Neuronal stem cell (in vitro differentiated cells): ENCODE data around the gene STEAP4.
"Not testable (repeated sequence)": the region's sequence is repeated elsewhere in the genome, so short reads cannot be mapped to it uniquely, and the experiment has no call there.

ENCODE experiments used
- DNase-seq: peaks from one replicate; pipeline ENCODE4 v3.0.0-alpha.2; 2013; ENCODE audit warnings: low spot score
- H2AFZ ChIP-seq: one replicate; pipeline ENCODE4 v1.6.1; 2013; ENCODE audit warnings: mild to moderate bottlenecking, low read length, inconsistent platforms
- H2AK5ac ChIP-seq: 2 replicates; pipeline ENCODE4 v1.6.1; 2013; ENCODE audit warnings: low read depth, mild to moderate bottlenecking, inconsistent platforms, low read length, moderate library complexity, mixed read lengths
- H2BK120ac ChIP-seq: 2 replicates; pipeline ENCODE4 v1.6.1; 2013; ENCODE audit warnings: low read depth, mild to moderate bottlenecking, inconsistent platforms, low read length, moderate library complexity, mixed read lengths
- H2BK12ac ChIP-seq: one replicate; pipeline ENCODE4 v1.6.1; 2013; ENCODE audit warnings: low read length, inconsistent platforms
- H2BK15ac ChIP-seq: 2 replicates; pipeline ENCODE4 v1.6.1; 2013; ENCODE audit warnings: mild to moderate bottlenecking, low read length, inconsistent platforms, mixed read lengths
- H2BK5ac ChIP-seq: one replicate; pipeline ENCODE4 v1.6.1; 2013; ENCODE audit warnings: inconsistent platforms, mild to moderate bottlenecking, low read length, moderate library complexity
- H3K14ac ChIP-seq: one replicate; pipeline ENCODE4 v1.6.1; 2013; ENCODE audit warnings: low read length, inconsistent platforms
- H3K18ac ChIP-seq: 2 replicates; pipeline ENCODE4 v1.6.1; 2013; ENCODE audit warnings: low read length, inconsistent platforms
- H3K23ac ChIP-seq: 2 replicates; pipeline ENCODE4 v1.6.1; 2013; ENCODE audit warnings: low read depth, mild to moderate bottlenecking, mixed read lengths, low read length, inconsistent platforms; ENCODE audit not compliant: poor library complexity
- H3K27ac ChIP-seq: replicated peaks from 3 replicates; pipeline ENCODE4 v1.5.1; 2013; ENCODE audit warnings: low read length, inconsistent platforms
- H3K27me3 ChIP-seq, 3 experiments: 2 replicates each; pipeline ENCODE4 v1.6.1; 2013; ENCODE audit warnings: low read length in 3 of 3, mild to moderate bottlenecking in 2 of 3, inconsistent platforms in 1 of 3, low read depth in 1 of 3, mixed read lengths in 1 of 3, moderate library complexity in 1 of 3; ENCODE audit not compliant: control insufficient read depth in 3 of 3, insufficient read depth in 3 of 3
- H3K36me3 ChIP-seq, 2 donors: replicated peaks in 1 of 2; 2 replicates each; pipeline ENCODE4 v1.6.1; 2013; ENCODE audit warnings: low read length in 2 of 2; ENCODE audit not compliant: control insufficient read depth in 2 of 2, insufficient read depth in 2 of 2
- H3K4ac ChIP-seq: 2 replicates; pipeline ENCODE4 v1.6.1; 2013; ENCODE audit warnings: inconsistent platforms, mild to moderate bottlenecking, low read length, moderate library complexity
- H3K4me1 ChIP-seq, 2 donors: 1 replicate in 1 of 2; 2 replicates in 1 of 2; pipeline ENCODE4 v1.6.1; 2013; ENCODE audit warnings: low read length in 2 of 2, low read depth in 1 of 2; ENCODE audit not compliant: control insufficient read depth in 2 of 2, insufficient read depth in 1 of 2
- H3K4me2 ChIP-seq: one replicate; pipeline ENCODE4 v1.6.1; 2013; ENCODE audit warnings: mild to moderate bottlenecking, low read length, inconsistent platforms; ENCODE audit not compliant: insufficient read depth, poor library complexity, severe bottlenecking
- H3K4me3 ChIP-seq, 2 donors: 2 replicates each; pipeline ENCODE4 v1.5.1; 2013; ENCODE audit warnings: low read length in 2 of 2, mild to moderate bottlenecking in 2 of 2, inconsistent platforms in 1 of 2, moderate library complexity in 1 of 2
- H3K79me1 ChIP-seq: one replicate; pipeline ENCODE4 v1.6.1; 2013; ENCODE audit warnings: low read depth, mild to moderate bottlenecking, inconsistent platforms, low read length, moderate library complexity
- H3K9ac ChIP-seq: one replicate; pipeline ENCODE4 v1.6.1; 2013; ENCODE audit warnings: mild to moderate bottlenecking, low read depth, low read length, inconsistent platforms; ENCODE audit not compliant: poor library complexity
- H3K9me3 ChIP-seq, 2 donors: replicated peaks in 1 of 2; 2 replicates each; pipeline versions ENCODE3 to v1.6.1; 2013; ENCODE audit warnings: low read length in 2 of 2, mild to moderate bottlenecking in 2 of 2, inconsistent platforms in 1 of 2, low read depth in 1 of 2, mixed read lengths in 1 of 2, moderate library complexity in 1 of 2; ENCODE audit not compliant: control insufficient read depth in 2 of 2, insufficient read depth in 1 of 2
- H4K8ac ChIP-seq: one replicate; pipeline ENCODE4 v1.6.1; 2013; ENCODE audit warnings: low read depth, mild to moderate bottlenecking, inconsistent platforms, low read length, moderate library complexity
- H4K91ac ChIP-seq: one replicate; pipeline ENCODE4 v1.6.1; 2013; ENCODE audit warnings: low read length, low read depth, mild to moderate bottlenecking, inconsistent platforms; ENCODE audit not compliant: poor library complexity
- WGBS, 2 donors: extraction: QIAGEN DNeasy Blood & Tissue Kit; methylation state at CpG; one replicate each; pipeline ENCODE4 v1.1.7; 2013; ENCODE audit warnings: missing lambda C conversion rate in 2 of 2, mixed read lengths in 1 of 2; ENCODE audit not compliant: insufficient read length in 2 of 2, insufficient replicate concordance in 1 of 2; ENCODE audit errors: extremely low coverage in 2 of 2; 5-methylcytosine and 5-hydroxymethylcytosine counted together

STEAP4 gene

DNA sequence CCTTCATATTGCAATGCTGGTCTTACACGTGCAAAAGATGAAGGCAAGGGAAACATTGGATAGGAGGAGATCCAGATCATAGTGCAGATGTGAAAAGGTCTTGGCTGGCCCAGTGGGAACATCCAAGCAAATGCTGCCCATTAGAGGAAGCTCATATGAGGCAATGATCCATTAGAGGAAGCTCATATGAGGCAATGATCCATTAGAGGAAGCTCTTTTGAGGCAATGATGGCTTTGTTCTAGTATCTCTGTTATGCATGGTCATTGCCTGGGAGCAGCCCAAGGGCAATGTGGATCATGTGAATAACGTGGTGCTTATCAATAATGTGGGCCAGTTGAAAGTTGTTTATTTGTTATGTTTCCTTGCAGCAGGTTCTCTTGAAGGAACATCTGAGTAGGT is 37.8 kb downstream of the STEAP4 start:
- DNase-seq = no peak
- H4K91ac ChIP-seq = no peak overlapping the region
- no peaks in the 10 kb centered on the region for H3K9me3 ChIP-seq
- no CpG with 5 or more reads among the region's 2 CpGs for WGBS, 2 donors
- no peak overlapping the region for H3K14ac ChIP-seq
- no peak overlapping the region for H2BK120ac ChIP-seq
- H3K4me3 ChIP-seq = peak overlapping the region in 1 of 2 donors; percentile 25
- H2BK5ac ChIP-seq = no peak overlapping the region
- no peak overlapping the region for H4K8ac ChIP-seq
- H2AK5ac ChIP-seq = no peak overlapping the region
- no peak overlapping the region for H3K4me2 ChIP-seq
- no peak overlapping the region for H2BK12ac ChIP-seq
- H3K27ac ChIP-seq = no peak overlapping the region
- H3K4ac ChIP-seq = no peak overlapping the region
- no peaks in the 10 kb centered on the region for H3K27me3 ChIP-seq
- no peak overlapping the region for H3K9ac ChIP-seq
- no peak overlapping the region for H3K23ac ChIP-seq
- H2BK15ac ChIP-seq = no peak overlapping the region
- no peaks in the 10 kb centered on the region for H3K4me1 ChIP-seq
- no peaks in the 10 kb centered on the region for H3K36me3 ChIP-seq
- H2AFZ ChIP-seq = no peak overlapping the region
- no peak overlapping the region for H3K18ac ChIP-seq
- no peaks in the 10 kb centered on the region for H3K79me1 ChIP-seq

DNA sequence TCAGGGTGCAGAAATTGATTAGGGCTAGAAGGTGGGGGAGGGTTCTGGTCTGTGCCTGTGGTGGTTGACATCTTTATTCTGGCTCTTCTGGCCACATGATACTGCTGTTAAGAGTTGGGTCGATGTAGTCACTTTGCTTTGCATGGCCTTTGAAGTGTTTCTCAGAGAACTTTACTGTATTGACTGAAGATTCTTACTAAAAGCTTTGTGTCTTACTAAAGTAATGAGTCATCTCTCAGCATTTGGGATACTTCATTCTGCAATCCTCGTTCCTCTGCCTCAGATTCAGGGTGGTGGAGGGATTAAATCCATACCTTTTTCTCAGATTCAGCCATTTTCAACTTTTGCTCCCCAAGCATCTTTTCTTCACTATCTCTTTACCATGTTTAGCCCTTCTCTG is 38.6 kb downstream of the STEAP4 start:
- H3K14ac ChIP-seq = no peak overlapping the region
- no peaks in the 10 kb centered on the region for H3K27me3 ChIP-seq
- no peak overlapping the region for H3K4me2 ChIP-seq
- no peaks in the 10 kb centered on the region for H3K9me3 ChIP-seq
- no peak overlapping the region for H2BK15ac ChIP-seq
- no peak overlapping the region for H2BK5ac ChIP-seq
- no peak overlapping the region for H3K4me3 ChIP-seq
- no peak overlapping the region for H3K4ac ChIP-seq
- H2BK120ac ChIP-seq = no peak overlapping the region
- H3K4me1 ChIP-seq = no peaks in the 10 kb centered on the region
- no peak overlapping the region for H4K8ac ChIP-seq
- no peak for DNase-seq
- H3K18ac ChIP-seq = no peak overlapping the region
- no peak overlapping the region for H3K9ac ChIP-seq
- H3K36me3 ChIP-seq = no peaks in the 10 kb centered on the region
- no peak overlapping the region for H2AFZ ChIP-seq
- no peak overlapping the region for H4K91ac ChIP-seq
- H2AK5ac ChIP-seq = no peak overlapping the region
- H3K27ac ChIP-seq = no peak overlapping the region
- no peak overlapping the region for H3K23ac ChIP-seq
- no CpG with 5 or more reads among the region's 2 CpGs for WGBS, 2 donors
- no peaks in the 10 kb centered on the region for H3K79me1 ChIP-seq
- H2BK12ac ChIP-seq = no peak overlapping the region

DNA sequence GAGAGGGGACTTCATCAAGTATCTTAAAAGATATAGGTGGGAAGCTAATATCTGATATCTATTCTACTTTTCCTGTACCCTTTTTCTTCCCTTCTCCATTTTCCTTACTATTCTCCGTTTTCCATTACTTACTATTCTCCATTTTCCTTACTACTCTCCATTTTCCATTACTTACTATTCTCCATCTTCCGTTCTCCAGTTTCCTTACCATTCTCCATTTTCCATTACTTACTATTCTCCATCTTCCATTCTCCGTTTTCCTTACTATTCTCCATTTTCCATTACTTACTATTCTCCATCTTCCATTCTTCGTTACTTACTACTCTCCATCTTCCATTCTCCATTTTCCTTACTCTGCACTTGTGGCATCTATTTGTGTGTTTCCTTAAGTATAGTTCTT is 39.3 kb downstream of the STEAP4 start:
- no peak overlapping the region for H2BK120ac ChIP-seq
- no peak overlapping the region for H2AK5ac ChIP-seq
- no peaks in the 10 kb centered on the region for H3K9me3 ChIP-seq
- no peak overlapping the region for H3K27ac ChIP-seq
- H4K91ac ChIP-seq = no peak overlapping the region
- no peak overlapping the region for H3K18ac ChIP-seq
- no peak overlapping the region for H2AFZ ChIP-seq
- H2BK5ac ChIP-seq = no peak overlapping the region
- H3K4me2 ChIP-seq = no peak overlapping the region
- H3K27me3 ChIP-seq = no peaks in the 10 kb centered on the region
- WGBS, 2 donors = 100% methylated on average over 3 to 4 of the region's 4 CpGs
- H3K4me3 ChIP-seq = no peak overlapping the region
- H3K4me1 ChIP-seq = no peaks in the 10 kb centered on the region
- H4K8ac ChIP-seq = no peak overlapping the region
- DNase-seq = no peak
- no peak overlapping the region for H3K9ac ChIP-seq
- H3K4ac ChIP-seq = no peak overlapping the region
- H3K14ac ChIP-seq = no peak overlapping the region
- no peak overlapping the region for H2BK12ac ChIP-seq
- no peak overlapping the region for H3K23ac ChIP-seq
- H3K79me1 ChIP-seq = no peaks in the 10 kb centered on the region
- H2BK15ac ChIP-seq = no peak overlapping the region
- H3K36me3 ChIP-seq = no peaks in the 10 kb centered on the region

DNA sequence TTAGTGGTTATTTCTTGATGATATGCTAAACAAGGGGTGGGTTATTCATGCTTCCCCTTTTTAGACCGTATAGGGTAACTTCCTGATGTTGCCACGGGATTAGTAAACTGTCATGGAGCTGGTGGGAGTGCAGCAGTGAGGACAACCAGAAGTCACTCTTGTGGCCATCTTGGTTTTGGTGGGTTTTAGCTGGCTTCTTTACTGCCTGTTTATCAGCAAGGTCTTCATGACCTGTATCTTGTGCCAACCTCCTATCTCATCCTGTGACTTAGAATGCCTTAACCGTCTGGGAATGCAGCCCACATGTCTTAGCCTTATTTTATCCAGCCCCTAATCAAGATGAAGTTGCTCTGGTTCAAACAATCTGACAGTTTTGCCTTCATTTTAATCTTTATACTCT is 41.7 kb downstream of the STEAP4 start:
- not testable (repeated sequence) for H3K4me1 ChIP-seq, H3K14ac ChIP-seq, H2BK5ac ChIP-seq, H2BK15ac ChIP-seq, H4K91ac ChIP-seq, H3K18ac ChIP-seq, H3K27ac ChIP-seq, H3K23ac ChIP-seq, H2AK5ac ChIP-seq, H3K79me1 ChIP-seq, H2BK12ac ChIP-seq, H3K36me3 ChIP-seq, H3K4me2 ChIP-seq, H3K4me3 ChIP-seq, DNase-seq, H2BK120ac ChIP-seq, H4K8ac ChIP-seq, H3K27me3 ChIP-seq, H3K4ac ChIP-seq, H3K9ac ChIP-seq, H3K9me3 ChIP-seq
- WGBS, 2 donors = no CpG with 5 or more reads among the region's 3 CpGs
- H2AFZ ChIP-seq = peak overlapping the region; percentile 17
